ENCODE measurements around the gene CDK12.
A peak's percentile ranks its signal among the peaks of the same experiment; 100 is the strongest.
"Not testable (repeated sequence)": the region's sequence is repeated elsewhere in the genome, so short reads cannot be mapped to it uniquely, and the experiment has no call there.

The CDK12 gene

DNA sequence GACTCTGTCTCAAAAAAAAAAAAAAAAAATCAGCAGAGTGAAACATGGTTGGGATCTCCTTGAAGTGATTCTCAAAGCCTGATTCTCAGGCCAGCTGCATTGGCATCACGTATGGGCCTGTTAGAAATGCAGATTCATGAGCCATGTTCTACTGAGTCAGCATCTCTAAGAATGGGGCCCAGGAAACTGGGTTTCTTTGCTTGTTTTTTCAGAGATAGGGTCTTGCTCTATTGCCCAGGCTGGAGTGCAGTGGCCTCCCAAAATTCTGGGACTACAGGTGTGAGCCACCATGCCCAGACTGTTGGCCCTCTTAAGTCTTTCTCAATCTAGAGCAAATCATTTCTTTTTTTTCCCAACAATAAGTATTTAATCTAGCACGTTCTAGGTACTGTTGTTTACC is 47.7 kb downstream of the CDK12 start:
- DNase-seq: no peak

DNA sequence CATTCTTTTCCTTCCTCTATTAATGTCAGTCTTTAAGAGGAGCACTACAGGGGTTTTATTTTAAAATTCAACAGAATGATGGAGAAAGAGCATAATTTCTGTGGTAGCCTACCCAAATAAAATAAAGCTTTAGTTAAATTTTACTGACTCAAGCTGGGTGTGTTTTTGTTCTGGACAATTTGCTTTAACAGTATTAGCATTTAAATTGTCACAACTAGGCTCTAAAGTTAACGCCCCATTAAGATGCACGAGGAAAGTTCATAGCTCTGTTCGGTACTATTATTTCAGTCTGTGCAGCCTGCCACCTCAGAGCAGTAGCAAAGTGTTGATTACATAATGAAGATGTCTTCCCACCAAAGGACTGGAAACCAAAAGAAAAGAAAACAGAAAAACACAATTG is 52.0 kb downstream of the CDK12 start:
- DNase-seq: no peak

DNA sequence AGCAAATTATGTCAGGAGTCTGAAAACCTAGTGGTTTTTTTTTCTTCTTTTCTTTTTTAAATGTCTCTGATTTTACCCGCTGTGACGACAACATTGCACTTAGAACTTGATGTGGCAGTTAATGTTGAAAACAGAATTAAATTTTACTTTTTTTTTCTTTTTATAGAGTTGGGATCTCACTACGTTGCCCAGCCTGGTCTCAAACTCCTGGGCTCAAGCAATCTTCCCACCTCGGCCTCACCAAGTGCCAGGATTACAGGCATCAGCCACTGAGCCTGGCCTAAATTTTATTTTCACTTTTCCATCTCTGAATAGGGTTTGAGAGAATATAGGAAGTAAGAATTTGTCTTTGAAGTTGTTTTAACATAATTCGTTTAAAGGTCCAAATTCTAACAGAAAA is 52.6 kb downstream of the CDK12 start:
- DNase-seq: no peak

DNA sequence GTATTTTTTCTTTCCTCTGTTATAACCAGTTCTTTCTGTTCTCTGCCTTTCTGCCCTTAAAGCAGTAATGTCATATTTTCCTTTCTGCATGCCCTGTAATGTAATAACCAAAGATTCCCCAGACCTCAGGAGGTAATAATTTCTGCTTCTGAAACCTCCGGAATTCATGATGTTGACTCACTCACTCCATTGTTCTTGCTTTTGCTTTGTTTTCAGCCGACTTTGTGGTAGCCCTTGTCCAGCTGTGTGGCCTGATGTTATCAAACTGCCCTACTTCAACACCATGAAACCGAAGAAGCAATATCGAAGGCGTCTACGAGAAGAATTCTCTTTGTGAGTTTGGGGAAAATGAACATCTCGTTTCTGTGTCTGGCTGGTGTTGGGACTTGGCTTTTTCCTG is 55.9 kb downstream of the CDK12 start:
- no peak for DNase-seq

DNA sequence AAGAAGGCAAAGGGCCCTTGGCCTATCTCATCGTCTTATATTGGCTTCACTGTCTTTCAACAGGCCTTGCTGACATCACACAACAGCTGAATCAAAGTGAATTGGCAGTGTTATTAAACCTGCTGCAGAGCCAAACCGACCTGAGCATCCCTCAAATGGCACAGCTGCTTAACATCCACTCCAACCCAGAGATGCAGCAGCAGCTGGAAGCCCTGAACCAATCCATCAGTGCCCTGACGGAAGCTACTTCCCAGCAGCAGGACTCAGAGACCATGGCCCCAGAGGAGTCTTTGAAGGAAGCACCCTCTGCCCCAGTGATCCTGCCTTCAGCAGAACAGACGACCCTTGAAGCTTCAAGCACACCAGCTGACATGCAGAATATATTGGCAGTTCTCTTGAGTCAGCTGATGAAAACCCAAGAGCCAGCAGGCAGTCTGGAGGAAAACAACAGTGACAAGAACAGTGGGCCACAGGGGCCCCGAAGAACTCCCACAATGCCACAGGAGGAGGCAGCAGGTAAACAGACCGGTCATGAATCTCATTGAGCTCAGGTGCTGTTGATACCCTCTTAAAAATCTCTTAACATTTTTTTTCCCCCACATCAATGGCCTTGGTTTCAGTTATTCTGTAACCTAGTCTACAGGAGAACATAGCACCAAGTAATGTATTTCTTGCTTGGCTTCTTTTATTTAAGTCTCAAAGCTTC is 64.7 kb downstream of the CDK12 start:
- no peak for DNase-seq

DNA sequence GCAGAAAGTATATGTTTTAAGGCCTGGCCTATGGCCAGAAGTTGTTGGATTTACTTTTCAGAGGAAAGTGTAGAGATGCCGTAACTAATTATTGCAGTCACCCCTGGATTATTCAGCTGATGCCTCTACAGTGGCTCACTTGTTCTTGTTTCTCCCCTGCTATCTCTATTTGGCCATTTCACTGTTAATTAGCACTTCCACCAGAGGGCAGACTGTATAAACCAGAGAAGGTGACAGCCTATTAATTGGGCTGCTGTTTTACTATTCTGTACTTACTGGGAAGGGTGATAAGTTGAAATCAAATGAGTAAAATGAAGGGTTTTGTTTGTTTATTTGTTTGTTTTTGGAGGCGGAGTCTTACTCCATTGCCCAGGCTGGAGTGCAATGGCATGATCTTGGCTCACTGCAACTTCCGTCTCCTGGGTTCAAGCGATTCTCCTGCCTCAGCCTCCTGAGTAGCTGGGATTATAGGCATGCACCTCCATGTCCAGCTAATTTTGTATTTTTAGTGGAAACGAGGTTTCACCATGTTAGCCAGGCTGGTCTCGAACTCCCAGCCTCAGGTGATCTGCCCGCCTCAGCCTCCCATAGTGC is 66.0 kb downstream of the CDK12 start:
- no peak for DNase-seq

DNA sequence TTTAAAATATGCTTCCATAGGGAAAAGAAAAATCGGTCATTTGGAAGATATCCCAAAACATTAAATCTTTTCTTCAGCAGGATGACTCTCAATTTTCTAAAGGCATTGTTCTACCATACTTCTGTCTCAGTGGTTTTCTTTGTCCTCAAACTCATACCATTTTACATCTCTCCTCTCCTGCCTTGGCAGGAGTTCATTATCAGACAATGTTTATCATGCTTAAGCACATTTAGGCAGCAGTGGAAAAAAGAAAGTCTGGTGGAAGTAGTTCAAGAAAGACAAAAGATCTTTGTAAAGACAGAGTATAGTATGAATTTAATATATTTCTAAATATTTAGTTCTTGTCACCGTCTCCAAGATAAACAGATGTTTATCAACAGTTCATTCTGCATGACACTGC is 68.2 kb downstream of the CDK12 start:
- DNase-seq: no peak

DNA sequence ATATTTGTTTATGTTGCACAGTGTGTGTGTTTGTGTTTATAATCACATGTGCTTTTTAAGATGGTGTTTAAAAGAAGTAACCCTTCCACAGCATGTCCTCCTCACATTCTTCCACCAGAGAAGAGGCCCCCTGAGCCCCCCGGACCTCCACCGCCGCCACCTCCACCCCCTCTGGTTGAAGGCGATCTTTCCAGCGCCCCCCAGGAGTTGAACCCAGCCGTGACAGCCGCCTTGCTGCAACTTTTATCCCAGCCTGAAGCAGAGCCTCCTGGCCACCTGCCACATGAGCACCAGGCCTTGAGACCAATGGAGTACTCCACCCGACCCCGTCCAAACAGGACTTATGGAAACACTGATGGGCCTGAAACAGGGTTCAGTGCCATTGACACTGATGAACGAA is 69.2 kb downstream of the CDK12 start:
- DNase-seq: no peak

DNA sequence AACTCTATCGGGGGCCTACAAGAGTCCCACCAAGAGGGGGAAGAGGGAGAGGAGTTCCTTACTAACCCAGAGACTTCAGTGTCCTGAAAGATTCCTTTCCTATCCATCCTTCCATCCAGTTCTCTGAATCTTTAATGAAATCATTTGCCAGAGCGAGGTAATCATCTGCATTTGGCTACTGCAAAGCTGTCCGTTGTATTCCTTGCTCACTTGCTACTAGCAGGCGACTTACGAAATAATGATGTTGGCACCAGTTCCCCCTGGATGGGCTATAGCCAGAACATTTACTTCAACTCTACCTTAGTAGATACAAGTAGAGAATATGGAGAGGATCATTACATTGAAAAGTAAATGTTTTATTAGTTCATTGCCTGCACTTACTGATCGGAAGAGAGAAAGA is 70.0 kb downstream of the CDK12 start:
- DNase-seq: no peak

DNA sequence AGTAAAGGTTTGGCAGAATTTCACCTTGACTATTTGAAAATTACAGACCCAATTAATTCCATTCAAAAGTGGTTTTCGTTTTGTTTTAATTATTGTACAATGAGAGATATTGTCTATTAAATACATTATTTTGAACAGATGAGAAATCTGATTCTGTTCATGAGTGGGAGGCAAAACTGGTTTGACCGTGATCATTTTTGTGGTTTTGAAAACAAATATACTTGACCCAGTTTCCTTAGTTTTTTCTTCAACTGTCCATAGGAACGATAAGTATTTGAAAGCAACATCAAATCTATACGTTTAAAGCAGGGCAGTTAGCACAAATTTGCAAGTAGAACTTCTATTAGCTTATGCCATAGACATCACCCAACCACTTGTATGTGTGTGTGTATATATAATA is 72.6 kb downstream of the CDK12 start:
- DNase-seq: no peak

DNA sequence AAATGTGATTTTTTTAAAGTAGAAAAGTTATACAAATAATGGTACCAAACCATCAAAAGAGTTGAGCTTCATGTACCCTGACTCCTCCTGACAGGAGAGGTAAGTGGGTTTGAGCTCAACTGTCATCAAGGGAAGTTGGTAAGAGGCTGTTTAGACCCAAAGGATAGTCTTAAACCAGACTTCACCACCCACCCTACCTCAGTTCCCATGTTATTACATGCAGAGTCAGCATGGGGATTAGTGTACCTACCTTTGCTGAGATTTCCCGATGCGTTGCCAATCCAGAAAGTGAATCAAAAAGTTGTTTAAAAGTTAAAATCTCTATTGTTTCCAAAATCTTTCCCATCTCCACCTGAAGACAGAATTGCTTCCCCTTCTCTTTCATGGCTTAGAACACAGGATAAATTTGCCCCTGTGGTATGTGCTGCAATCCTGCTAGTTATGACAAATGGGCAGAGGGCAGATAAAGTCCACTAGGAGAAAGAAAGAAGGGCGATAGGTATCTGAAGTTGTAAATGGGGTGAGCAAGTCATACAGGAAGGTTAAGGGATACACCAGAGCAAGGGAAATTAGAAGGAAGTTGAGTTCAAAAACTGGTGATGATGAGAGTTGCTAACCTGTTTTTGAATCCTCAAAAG is 73.6 kb downstream of the CDK12 start:
- DNase-seq: no peak

DNA sequence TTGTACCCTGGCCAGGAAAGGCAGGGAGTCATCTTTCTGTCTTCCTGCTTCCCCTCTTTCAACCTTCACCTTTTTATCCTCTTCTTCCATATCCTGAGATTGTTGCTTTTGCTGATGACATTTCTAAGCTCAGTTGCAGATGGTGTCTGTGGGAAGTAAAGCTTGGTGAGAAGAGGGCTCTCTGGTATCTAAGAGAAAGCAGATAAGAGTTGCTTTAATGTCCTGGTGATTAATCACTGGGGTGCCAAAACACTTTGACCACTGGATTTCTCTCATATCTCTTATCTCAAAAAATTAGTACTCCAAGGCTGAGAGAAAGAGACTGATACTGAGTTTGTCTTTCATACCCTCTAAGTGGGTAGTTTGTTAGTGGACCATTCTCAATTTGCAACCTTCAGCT is 75.2 kb downstream of the CDK12 start:
- no peak for DNase-seq

DNA sequence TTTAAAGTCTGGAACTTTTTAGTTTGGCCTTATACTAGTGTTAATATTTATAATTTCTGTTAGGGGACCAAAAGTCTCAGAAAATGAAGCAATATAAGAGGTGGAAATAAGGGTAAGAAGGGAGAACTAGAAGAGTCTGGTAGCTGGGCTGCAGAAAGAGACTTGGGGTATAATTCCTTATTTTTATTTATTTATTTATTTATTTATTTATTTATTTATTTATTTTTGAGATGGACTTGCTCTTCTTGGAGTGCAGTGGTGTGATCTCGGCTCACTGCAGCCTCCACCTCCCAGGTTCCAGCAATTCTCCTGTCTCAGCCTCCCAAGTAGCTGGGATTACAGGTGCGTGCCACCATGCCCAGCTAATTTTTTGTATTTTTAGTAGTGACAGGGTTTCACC is 76.1 kb downstream of the CDK12 start:
- DNase-seq: not testable (repeated sequence)

DNA sequence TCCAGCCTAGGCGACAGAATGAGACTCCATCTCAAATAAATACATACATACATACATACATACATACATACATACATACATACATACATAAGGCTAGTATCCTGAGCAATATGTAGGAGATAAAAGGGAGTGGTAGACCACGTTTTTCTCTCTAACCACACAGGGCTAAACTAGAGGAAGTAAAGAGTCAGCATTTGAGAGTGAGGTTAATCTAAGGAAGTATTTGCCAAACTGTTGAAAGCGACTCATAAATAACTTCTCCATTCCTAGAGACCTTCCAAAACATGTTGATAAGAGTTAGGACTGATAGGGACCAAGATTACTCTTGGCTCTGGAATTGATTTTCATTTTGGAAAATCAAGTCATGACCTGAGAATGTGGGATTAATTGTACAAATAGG is 77.6 kb downstream of the CDK12 start:
- DNase-seq: no peak

DNA sequence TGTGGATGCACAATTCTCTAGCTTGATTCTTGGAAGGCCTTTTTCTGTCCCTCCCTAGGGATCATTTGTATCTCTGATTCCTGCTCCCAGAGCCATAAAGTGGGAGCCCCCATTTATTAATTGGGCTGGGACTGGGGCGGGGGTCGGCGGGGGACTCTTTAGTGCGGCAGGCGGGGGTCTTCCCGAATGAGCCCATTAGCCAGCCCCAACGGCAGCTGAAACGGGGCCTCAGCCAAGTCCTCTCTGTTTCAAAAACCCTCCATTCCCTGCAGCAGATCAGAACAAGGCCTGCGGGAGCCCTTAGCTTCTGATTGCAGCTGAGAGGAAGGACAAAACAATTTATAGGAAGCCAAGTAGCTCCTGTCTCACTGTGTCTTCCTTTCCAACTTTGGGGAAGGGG is 79.3 kb downstream of the CDK12 start:
- DNase-seq: no peak

DNA sequence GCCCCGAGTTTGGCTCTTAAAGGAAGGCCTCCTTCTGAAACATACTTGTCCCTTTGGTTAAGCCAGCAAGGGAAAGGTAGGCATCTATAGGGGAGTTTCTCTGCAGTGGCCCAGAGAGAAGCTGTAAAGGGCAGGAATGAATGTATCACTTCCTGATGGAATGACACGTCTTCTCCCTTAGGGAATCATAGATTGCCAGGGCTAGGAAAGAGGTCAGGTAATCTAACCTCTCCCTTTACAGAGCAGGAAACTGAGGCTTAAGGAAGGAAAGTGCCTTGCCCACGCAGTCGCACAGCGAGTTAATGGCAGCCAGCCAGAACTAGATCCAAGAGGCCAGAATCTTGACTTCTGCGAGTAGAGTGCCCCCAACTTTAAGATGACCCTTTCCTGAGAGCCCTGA is 80.4 kb downstream of the CDK12 start:
- DNase-seq: no peak

DNA sequence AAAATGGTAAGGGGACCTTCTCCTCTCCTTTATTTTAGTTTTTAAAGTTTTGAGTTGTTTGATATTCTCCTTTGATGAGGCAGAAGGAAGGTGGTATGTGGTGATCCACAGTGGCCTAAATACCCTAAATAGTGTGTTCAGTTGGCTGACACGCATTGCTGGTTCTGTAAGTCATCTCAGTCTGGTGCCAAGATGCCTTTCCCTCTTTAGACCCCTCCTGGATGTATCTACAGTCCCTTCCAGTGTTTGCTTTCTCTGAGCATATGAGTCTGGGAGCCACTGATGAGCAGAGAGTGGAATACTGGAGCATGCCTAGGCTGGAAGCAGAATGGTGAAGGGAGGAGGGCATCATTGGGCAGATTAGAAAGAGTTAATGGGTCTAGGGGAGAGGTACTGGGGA is 81.9 kb downstream of the CDK12 start:
- no peak for DNase-seq

DNA sequence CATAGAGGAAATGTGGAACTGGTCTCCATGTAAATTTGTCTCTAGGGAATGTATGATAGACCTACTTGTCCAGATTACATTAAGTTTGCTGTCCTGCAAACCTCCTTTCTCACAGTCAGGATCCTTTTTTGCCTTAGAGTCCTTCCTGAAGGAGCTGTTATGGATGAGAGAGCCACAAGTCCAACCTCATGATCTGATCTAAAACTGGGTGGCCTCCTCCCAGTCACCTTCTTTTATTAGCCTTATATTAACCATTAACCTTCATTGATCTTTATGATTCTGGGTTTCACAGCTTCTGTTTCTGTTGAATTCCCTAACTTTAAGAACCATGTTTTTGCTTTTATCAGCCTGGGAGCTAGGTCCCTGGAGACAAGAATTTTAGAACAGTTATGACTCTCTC is 82.4 kb downstream of the CDK12 start:
- no peak for DNase-seq

DNA sequence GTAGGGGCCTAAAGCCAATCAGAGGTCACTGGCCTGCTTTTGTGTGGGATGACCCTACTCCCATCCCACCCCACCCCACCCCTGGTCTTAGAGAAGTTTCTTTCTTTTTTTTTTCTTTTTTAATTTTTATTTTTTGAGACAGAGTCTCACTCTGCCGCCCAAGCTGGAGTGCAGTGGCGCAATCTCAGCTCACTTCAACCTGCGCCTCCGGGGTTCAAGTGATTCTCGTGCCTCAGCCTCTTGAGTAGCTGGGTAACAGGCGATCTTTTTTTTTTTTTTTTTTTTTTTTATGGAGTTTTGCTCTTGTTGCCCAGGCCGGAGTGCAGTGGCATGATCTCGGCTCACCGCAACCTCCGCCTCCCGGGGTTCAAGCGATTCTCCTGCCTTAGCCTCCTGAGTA is 83.1 kb downstream of the CDK12 start:
- not testable (repeated sequence) for DNase-seq

DNA sequence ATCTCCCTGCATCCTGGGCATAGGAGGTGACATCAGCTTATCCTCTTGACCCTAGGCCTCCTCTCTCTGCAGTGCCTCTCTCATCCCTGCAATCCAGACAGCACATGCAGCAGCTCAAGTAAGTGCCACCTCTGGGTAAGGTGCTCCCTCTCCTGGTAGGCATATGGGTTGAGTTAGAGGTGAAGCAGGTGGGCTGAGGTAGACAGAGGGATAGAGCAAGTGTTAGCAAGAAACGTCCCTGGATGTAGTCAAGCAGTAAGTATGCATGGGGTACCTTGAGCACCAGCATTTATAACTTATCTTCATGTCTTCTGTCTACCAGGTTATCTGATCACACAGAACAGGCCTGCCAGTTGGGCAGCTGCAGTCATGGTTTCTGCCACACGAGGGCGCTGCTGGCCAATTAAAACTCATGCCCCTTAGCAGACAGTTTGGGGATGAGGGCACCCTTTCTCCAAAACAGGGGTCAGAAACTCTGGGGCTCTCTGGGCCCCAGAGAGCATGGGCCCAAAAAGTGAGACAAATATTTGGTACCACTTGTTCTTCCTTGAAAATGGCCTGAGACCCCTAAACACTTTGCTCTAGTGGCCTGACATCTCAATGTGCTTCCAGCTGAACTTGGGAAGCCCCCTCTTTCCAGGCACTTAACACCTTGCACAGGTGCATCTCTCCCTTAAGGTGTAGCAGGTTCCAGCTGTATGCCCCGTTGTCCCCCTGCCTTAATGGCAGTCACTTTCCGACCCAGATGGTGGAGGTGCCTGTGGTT is 86.6 kb downstream of the CDK12 start:
- peak; percentile 45 for DNase-seq

DNA sequence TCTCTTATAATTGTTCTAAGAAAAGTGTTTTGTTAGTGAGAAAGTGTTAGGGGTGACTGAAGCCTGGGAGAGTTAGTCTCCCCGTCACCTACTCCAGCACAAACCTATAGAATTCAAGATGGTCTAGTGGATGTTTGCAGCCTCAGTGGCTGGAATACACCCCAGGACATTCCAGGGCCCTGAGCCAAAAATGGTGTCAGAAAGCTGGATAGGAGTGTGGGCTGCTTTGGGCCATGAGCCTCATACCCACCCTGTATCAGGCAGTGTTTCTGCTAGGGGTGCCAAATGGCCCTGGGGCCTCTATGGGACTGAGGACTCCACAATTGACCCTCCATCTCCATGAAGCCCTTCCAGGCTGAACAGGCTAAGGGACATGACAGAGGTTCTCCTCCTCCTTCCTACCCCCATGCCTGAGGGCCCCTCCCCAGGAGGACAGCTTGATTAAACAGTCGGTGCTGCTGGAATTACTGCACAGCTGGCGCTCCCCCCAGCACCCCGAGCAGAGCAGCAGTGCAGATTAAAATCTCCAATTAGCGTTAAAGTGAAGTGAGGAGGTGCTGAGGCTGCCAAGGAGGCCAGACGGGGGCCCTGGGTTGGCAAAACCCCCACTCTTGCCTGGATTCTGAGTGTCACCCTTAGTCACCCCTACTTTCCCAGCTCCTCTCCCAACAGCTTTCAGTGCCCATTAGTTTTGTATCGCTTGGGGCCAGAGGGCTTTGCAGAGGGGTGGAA is 87.4 kb downstream of the CDK12 start:
- peak; percentile 72 for DNase-seq

DNA sequence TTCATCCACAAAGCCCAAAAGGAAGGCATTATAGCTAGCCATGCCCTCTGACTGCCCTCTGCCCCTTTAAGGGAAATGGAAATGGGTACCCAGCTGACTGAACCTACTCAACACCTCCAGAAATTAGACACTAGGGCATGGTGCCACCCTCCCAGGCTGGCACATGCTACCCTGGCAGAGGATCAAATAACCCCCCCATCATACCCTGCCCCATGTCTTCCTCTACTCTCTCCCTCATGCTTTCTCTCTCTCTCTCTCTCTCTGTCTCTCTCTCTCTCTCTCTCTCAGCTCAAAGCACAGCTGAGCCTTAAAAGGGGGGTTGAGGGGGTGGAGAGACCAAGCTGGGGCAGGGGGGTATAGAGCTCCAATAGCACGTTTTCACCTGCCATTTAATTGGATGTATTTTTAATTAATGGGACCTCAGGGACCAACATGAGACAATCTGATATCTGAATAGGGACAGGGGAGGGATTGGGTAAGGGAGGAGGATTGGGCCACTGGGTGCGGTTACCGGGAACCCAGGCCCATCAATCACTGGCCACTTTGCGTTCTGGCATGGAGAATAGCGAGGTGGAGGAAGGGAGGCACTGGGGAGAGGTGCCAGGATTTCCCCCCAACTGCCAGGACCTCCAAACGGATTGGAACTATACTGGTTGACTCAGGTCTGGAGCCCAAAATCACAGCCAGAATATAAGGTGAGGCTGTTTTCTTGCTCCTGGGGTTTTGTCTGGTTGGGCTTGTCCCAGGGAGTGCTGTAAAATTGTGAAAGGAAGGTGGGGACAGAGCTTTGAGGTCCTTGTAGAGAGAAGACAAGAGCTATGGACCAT is 88.7 kb downstream of the CDK12 start:
- DNase-seq: no peak
